A549 (cell line): ENCODE measurements around the gene TJP3. TPM values are rescaled to one million over a fixed set of nuclear protein-coding genes. Genes with fewer than 3 reads are reported as not detected.
"Not testable (repeated sequence)": the region's sequence is repeated elsewhere in the genome, so short reads cannot be mapped to it uniquely, and the experiment has no call there.

Experiments used
- ATAC-seq, 2 experiments: fragments of 200-7000 bp in 1 of 2; fragments of >200 bp in 1 of 2; cut with Nextera tagmentation in 1 of 2; cut with Tn5 transposase in 1 of 2; 3 replicates each; pipeline versions ENCODE4 v1.8.0 to v1.9.1; 2018 to 2020; ENCODE audit warnings: mild to moderate bottlenecking in 1 of 2, moderate library complexity in 1 of 2
- CTCF ChIA-PET: fragments of 300-600 bp; sonication (Branson Sonifier 250); formaldehyde crosslinking; extraction: SDS; loops from one replicate; lab custom pipeline; 2021; ENCODE audit warnings: antibody characterized with exemption, inconsistent platforms; lab: Yijun Ruan, JAX
- POLR2A ChIA-PET: fragments of 350-600 bp; formaldehyde crosslinking; extraction: SDS; loops from one replicate; lab custom pipeline; 2021; ENCODE audit warnings: antibody characterized with exemption, inconsistent platforms; lab: Yijun Ruan, JAX
- DNase-seq, 2 experiments: peaks; one replicate each; pipeline versions ENCODE4 v3.0.0 to v3.0.0-alpha.2; 2011 to 2016; ENCODE audit warnings: low read depth in 1 of 2, low spot score in 1 of 2
- FAIRE-seq: peaks from 2 replicates; lab custom pipeline; 2011; peaks lifted over from hg19 to GRCh38; lab: Jason Lieb, UNC
- H3K27ac ChIP-seq, 2 experiments: fragments of >200 bp; sonication (Bioruptor Twin); formaldehyde crosslinking; 3 replicates each; pipeline ENCODE4 v1.5.1; 2016 to 2017
- H3K4me1 ChIP-seq: fragments of >200 bp; sonication (Bioruptor Twin); formaldehyde crosslinking; 3 replicates; pipeline ENCODE4 v1.6.1; 2016
- H3K4me2 ChIP-seq: fragments of >200 bp; sonication (Bioruptor Twin); formaldehyde crosslinking; 3 replicates; pipeline ENCODE4 v1.6.1; 2016
- H3K4me3 ChIP-seq: fragments of >200 bp; sonication (Bioruptor Twin); formaldehyde crosslinking; 3 replicates; pipeline ENCODE4 v1.5.1; 2016
- H3K9me3 ChIP-seq: fragments of >200 bp; sonication (Bioruptor Twin); formaldehyde crosslinking; 3 replicates; pipeline ENCODE4 v1.6.1; 2016
- BHLHE40 ChIP-seq: IDR thresholded peaks from 2 replicates; pipeline ENCODE4 v1.6.1; 2012; ENCODE audit warnings: low read depth, low read length, inconsistent platforms
- CBX2 ChIP-seq: fragments of 200-600 bp; sonication (generic); IDR thresholded peaks from 2 replicates; pipeline ENCODE4 v1.6.1; 2016; ENCODE audit warnings: low read depth, mild to moderate bottlenecking, borderline replicate concordance
- CBX8 ChIP-seq: fragments of 200-600 bp; sonication (generic); IDR thresholded peaks from 2 replicates; pipeline ENCODE4 v1.6.1; 2016
- CEBPB ChIP-seq, 2 experiments: fragments of >200 bp in 1 of 2; sonication (Bioruptor Twin) in 1 of 2; formaldehyde crosslinking in 1 of 2; IDR thresholded peaks; 2 replicates each; pipeline ENCODE4 v1.6.1; 2012 to 2016
- CHD4 ChIP-seq: fragments of 200-600 bp; sonication (generic); IDR thresholded peaks from 2 replicates; pipeline ENCODE4 v1.6.1; 2016; ENCODE audit warnings: antibody characterized with exemption, mild to moderate bottlenecking, borderline replicate concordance
- CTCF ChIP-seq: fragments of >200 bp; sonication (Bioruptor Twin); formaldehyde crosslinking; IDR thresholded peaks from 3 replicates; pipeline ENCODE4 v1.5.1; 2016
- EHF ChIP-seq: fragments of 250-450 bp; sonication (Bioruptor Pico); IDR thresholded peaks from 2 replicates; pipeline ENCODE4 v1.5.0; 2020; ENCODE audit warnings: mild to moderate bottlenecking
- ELK1 ChIP-seq: fragments of 150-350 bp; IDR thresholded peaks from 2 replicates; pipeline ENCODE4 v1.6.1; 2014; ENCODE audit warnings: low read depth, mild to moderate bottlenecking, low read length
- EP300 ChIP-seq, 2 experiments: fragments of >200 bp; sonication (Bioruptor Twin); formaldehyde crosslinking; IDR thresholded peaks; 2 replicates in 1 of 2; 3 replicates in 1 of 2; pipeline ENCODE4 v1.6.1; 2016 to 2017
- ESRRA ChIP-seq: fragments of 150-350 bp; IDR thresholded peaks from 2 replicates; pipeline ENCODE4 v1.6.1; 2014; ENCODE audit warnings: mild to moderate bottlenecking, low read length, borderline replicate concordance
- FOSL2 ChIP-seq, 2 experiments: fragments of 450-650 bp in 1 of 2; fragments of >200 bp in 1 of 2; sonication (Bioruptor Twin) in 1 of 2; formaldehyde crosslinking; IDR thresholded peaks; 2 replicates each; pipeline versions ENCODE4 v1.5.0 to v1.6.1; 2016 to 2020; ENCODE audit warnings: mild to moderate bottlenecking in 1 of 2, moderate library complexity in 1 of 2
- GATA3 ChIP-seq: IDR thresholded peaks from 2 replicates; pipeline ENCODE4 v1.6.1; 2012; ENCODE audit warnings: borderline replicate concordance
- HEYL ChIP-seq: fragments of 250-450 bp; sonication (Bioruptor Pico); IDR thresholded peaks from 2 replicates; pipeline ENCODE4 v1.8.0; 2021; ENCODE audit warnings: mild to moderate bottlenecking, moderate library complexity
- HOXB13 ChIP-seq: fragments of 250-450 bp; sonication (Bioruptor Pico); IDR thresholded peaks from 2 replicates; pipeline ENCODE4 v1.5.0; 2020; ENCODE audit warnings: low read depth, mild to moderate bottlenecking, moderate library complexity
- MAFK ChIP-seq: fragments of 450-650 bp; IDR thresholded peaks from 2 replicates; pipeline ENCODE4 v1.6.1; 2014; ENCODE audit not compliant: partially characterized antibody
- MAX ChIP-seq: IDR thresholded peaks from 2 replicates; pipeline ENCODE4 v1.6.1; 2012
- MYC ChIP-seq: IDR thresholded peaks from 2 replicates; pipeline ENCODE4 v1.6.1; 2012; ENCODE audit warnings: mild to moderate bottlenecking, inconsistent platforms, low read length, improper control_type of control experiment, borderline replicate concordance
- NFE2L2 ChIP-seq: fragments of 150-350 bp; conservative IDR thresholded peaks from 2 replicates; pipeline ENCODE4 v1.6.1; 2014; ENCODE audit warnings: low read length
- PHF8 ChIP-seq: fragments of 200-600 bp; sonication (generic); IDR thresholded peaks from 2 replicates; pipeline ENCODE4 v1.6.1; 2016; ENCODE audit warnings: low read depth, mild to moderate bottlenecking, antibody characterized with exemption, moderate library complexity, borderline replicate concordance
- POLR2AphosphoS2 ChIP-seq: conservative IDR thresholded peaks from 2 replicates; pipeline ENCODE4 v1.6.1; 2012; ENCODE audit warnings: low read length, improper control_type of control experiment, inconsistent platforms
- RNF2 ChIP-seq: fragments of 200-600 bp; sonication (generic); IDR thresholded peaks from 2 replicates; pipeline ENCODE4 v1.6.1; 2016; ENCODE audit warnings: low read depth, mild to moderate bottlenecking, antibody characterized with exemption, moderate library complexity, borderline replicate concordance
- SMC3 ChIP-seq: fragments of >200 bp; sonication (Bioruptor Twin); formaldehyde crosslinking; IDR thresholded peaks from 3 replicates; pipeline ENCODE4 v1.6.1; 2018; ENCODE audit warnings: inconsistent platforms
- TFCP2L1 ChIP-seq: fragments of 250-450 bp; sonication (Bioruptor Pico); IDR thresholded peaks from 2 replicates; pipeline ENCODE4 v1.5.0; 2021; ENCODE audit warnings: mild to moderate bottlenecking
- USF2 ChIP-seq: fragments of 450-650 bp; IDR thresholded peaks from 2 replicates; pipeline ENCODE4 v1.6.1; 2014; ENCODE audit warnings: antibody characterized with exemption
- ZC3H11A ChIP-seq: fragments of 450-650 bp; IDR thresholded peaks from 2 replicates; pipeline ENCODE4 v1.6.1; 2014; ENCODE audit warnings: antibody characterized with exemption, mild to moderate bottlenecking
- ZNF302 ChIP-seq: fragments of 250-450 bp; sonication (Bioruptor Pico); IDR thresholded peaks from 2 replicates; pipeline ENCODE4 v1.9.0; 2021; ENCODE audit warnings: inconsistent platforms, mild to moderate bottlenecking, moderate library complexity
- WGBS: methylation state at CpG from one replicate; pipeline ENCODE4 v1.1.6; 2017; ENCODE audit errors: missing lambda C conversion rate; 5-methylcytosine and 5-hydroxymethylcytosine counted together
- polyA plus RNA-seq, 4 experiments: library from polyadenylated mRNA; depleted of rRNA in 3 of 4; stranded (reverse); fragments of >200 nt; fragmentation: RNase III in 1 of 4; extraction: RNeasy Plus Mini Kit Qiagen cat#74134 plus additional on column Dnase treatment in 1 of 4; gene quantifications; 2 replicates in 3 of 4; 3 replicates in 1 of 4; pipeline ENCODE4 v1.2.3, GENCODE V29; 2011 to 2017
- TF ChIP-seq, protein P1 (sequence below): fragments of >200 bp; sonication (Bioruptor Twin); formaldehyde crosslinking; IDR thresholded peaks from 2 replicates; pipeline ENCODE4 v1.6.1; 2016

TJP3 gene
- polyA plus RNA-seq, 2 of the 4 experiments (the other 2 are of a cell fraction): 1.5 to 2.3 TPM

- Histone ChIP-seq H3K4me2 (no peak overlapping the region), H3K4me3 (no peak overlapping the region), H3K27ac (no peak overlapping the region), H3K4me1 (peaks cover 9% of the 10 kb centered on the region; the same call in 2 of the 3 replicates), H3K9me3 (no peaks in the 10 kb centered on the region)
- no peak for FAIRE-seq
- no peak for TF ChIP-seq USF2
- no peak for TF ChIP-seq GATA3
- no peak for TF ChIP-seq ZNF302 (CRISPR knock-in tag)
- TF ChIP-seq MAX: no peak
- TF ChIP-seq PHF8: no peak
- TF ChIP-seq ZC3H11A: no peak
- TF ChIP-seq, protein P1, sequence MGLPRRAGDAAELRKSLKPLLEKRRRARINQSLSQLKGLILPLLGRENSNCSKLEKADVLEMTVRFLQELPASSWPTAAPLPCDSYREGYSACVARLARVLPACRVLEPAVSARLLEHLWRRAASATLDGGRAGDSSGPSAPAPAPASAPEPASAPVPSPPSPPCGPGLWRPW: no peak
- TF ChIP-seq POLR2AphosphoS2: no peak
- no peak for TF ChIP-seq ELK1
- no peak for TF ChIP-seq CTCF
- no peak for TF ChIP-seq HEYL
- TF ChIP-seq RNF2: no peak
- DNase-seq: no peak
- ATAC-seq: no peak
- WGBS: 91% methylated on average over 7 of the region's 12 CpGs
- CTCF ChIA-PET: no interaction called here
- POLR2A ChIA-PET: no interaction called here
These were observed 56.9 kb downstream of the TJP3 start for GRCh38 chr19:3765121-3765520.

DNA sequence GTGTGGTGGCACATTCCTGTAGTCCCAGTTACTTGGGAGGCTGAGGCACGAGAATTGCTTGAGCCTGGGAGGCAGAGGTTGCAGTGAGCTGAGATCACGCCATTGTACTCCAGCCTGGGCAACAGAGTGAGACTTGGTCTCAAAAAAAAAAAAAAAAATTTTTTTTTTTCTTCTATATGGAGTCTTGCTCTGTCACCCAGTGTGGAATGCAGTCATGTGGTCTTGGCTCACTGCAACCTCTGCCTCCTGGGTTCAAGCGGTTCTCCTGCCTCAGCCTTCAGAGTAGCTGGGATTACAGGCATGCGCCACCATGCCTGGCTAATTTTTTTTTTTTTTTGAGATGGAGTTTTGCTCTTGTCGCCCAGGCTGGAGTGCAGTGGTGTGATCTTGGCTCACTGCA, 57.6 kb downstream of the TJP3 start:
- ATAC-seq, FAIRE-seq, H3K4me3 ChIP-seq, H3K4me1 ChIP-seq, H3K9me3 ChIP-seq, H3K27ac ChIP-seq, POLR2A ChIA-PET, DNase-seq, H3K4me2 ChIP-seq: not testable (repeated sequence)
- CTCF ChIA-PET: interaction anchor here (0.6 kb wide), 1 partner anchor 374 kb away, joined by 3 read pairs; no protein-coding TSS in a partner anchor
- 84% methylated on average over 5 of the region's 5 CpGs for WGBS

DNA sequence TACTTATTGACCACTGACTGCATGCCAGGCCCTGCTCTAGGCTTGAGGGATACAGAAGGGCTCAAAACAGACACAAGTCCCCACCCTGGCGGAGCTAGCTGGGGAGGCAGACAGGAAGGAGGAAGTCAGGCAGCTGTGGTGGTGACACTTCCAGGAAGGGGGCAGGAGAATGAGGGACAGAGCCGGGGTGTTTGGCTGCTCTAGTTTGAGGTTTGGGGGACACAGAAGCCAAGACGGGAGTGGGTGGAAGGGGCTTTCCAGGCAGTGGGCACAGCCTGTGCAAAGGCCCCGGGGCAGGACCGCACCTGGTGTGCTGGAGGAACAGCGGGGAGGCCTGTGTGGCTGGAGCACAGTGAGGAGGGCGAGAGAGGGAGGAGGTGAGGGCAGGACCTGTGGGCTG, 58.3 kb downstream of the TJP3 start:
- no peak for DNase-seq
- Histone ChIP-seq H3K27ac (no peak overlapping the region), H3K4me2 (no peak overlapping the region), H3K4me1 (peaks cover 5% of the 10 kb centered on the region; the same call in 2 of the 3 replicates), H3K9me3 (no peaks in the 10 kb centered on the region), H3K4me3 (no peak overlapping the region)
- CTCF ChIA-PET: no interaction called here
- no peak for ATAC-seq
- FAIRE-seq: no peak
- WGBS: 81% methylated on average over 7 of the region's 7 CpGs
- no peak for TF ChIP-seq CHD4
- TF ChIP-seq GATA3: no peak
- TF ChIP-seq BHLHE40: no peak
- TF ChIP-seq CEBPB (IDR thresholded peaks at IDR 0.05): no peak
- TF ChIP-seq POLR2AphosphoS2: no peak
- no peak for TF ChIP-seq MAX
- TF ChIP-seq FOSL2 (IDR thresholded peaks at IDR 0.05): no peak
- TF ChIP-seq FOSL2 (CRISPR knock-in tag; IDR thresholded peaks at IDR 0.05): no peak
- TF ChIP-seq ELK1: no peak
- TF ChIP-seq NFE2L2: no peak
- no peak for TF ChIP-seq USF2
- no peak for TF ChIP-seq SMC3
- no peak for TF ChIP-seq CBX8
- no peak for TF ChIP-seq MAFK
- TF ChIP-seq MYC: no peak
- TF ChIP-seq EP300 (IDR thresholded peaks at IDR 0.05): no peak
- no peak for TF ChIP-seq EHF
- no peak for TF ChIP-seq CBX2
- TF ChIP-seq HOXB13 (CRISPR knock-in tag): no peak
- no peak for TF ChIP-seq ESRRA
- no peak for TF ChIP-seq TFCP2L1 (CRISPR knock-in tag)
- POLR2A ChIA-PET: no interaction called here
